ENCODE results near the gene DENND4C.

DENND4C gene

GRCh38 chr9:19230355-19231125 is at the start of gene DENND4C:
TSS of gene DENND4C (plus strand) at chr9:19230693. CDS start at chr9:19276175, 45,482 bp downstream.
- Histone ChIP-seq H3K36me3 (peaks cover 4% of the 10 kb centered on the region), H3K4me3 (ENCODE audit: low read depth, low read length) (peak within 1 kb of the TSS; percentile 88), H3K27ac (peak within 1 kb of the TSS; percentile 97), H3K27me3 (ENCODE audit: insufficient read depth, low read depth, severe bottlenecking) (no peaks in the 10 kb centered on the region), H3K9me3 (ENCODE audit: severe bottlenecking) (no peaks in the 10 kb centered on the region)
- DNase-seq = peak; percentile 92
- peak; percentile 22; the same call in 1 of the 2 replicates for TF ChIP-seq CTCF (IDR thresholded peaks at IDR 0.05; ENCODE audit: low read depth, low read length)

- Histone ChIP-seq H3K4me3 (ENCODE audit: low read depth, low read length) (no peak overlapping the region), H3K27me3 (ENCODE audit: insufficient read depth, low read depth, severe bottlenecking) (no peaks in the 10 kb centered on the region), H3K36me3 (no peaks in the 10 kb centered on the region), H3K9me3 (ENCODE audit: severe bottlenecking) (no peaks in the 10 kb centered on the region), H3K27ac (no peak overlapping the region)
- no peak for TF ChIP-seq CTCF (IDR thresholded peaks at IDR 0.05; ENCODE audit: low read depth, low read length)
- no peak for DNase-seq
Measured at GRCh38 chr9:19180991-19181390, 49.5 kb upstream of the DENND4C start.

- Histone ChIP-seq H3K27ac (no peak overlapping the region), H3K27me3 (ENCODE audit: insufficient read depth, low read depth, severe bottlenecking) (no peaks in the 10 kb centered on the region), H3K9me3 (ENCODE audit: severe bottlenecking) (no peaks in the 10 kb centered on the region), H3K4me3 (ENCODE audit: low read depth, low read length) (no peak overlapping the region), H3K36me3 (no peaks in the 10 kb centered on the region)
- no peak for TF ChIP-seq CTCF (IDR thresholded peaks at IDR 0.05; ENCODE audit: low read depth, low read length)
- DNase-seq = no peak
Measured at GRCh38 chr9:19181561-19181960, 48.9 kb upstream of the DENND4C start.

GRCh38 chr9:19184144-19184917 is 46.2 kb upstream of the DENND4C start:
- no peak for DNase-seq
- Histone ChIP-seq H3K4me3 (ENCODE audit: low read depth, low read length) (no peak overlapping the region), H3K36me3 (no peaks in the 10 kb centered on the region), H3K27ac (no peak overlapping the region), H3K27me3 (ENCODE audit: insufficient read depth, low read depth, severe bottlenecking) (no peaks in the 10 kb centered on the region), H3K9me3 (ENCODE audit: severe bottlenecking) (no peaks in the 10 kb centered on the region)
- no peak for TF ChIP-seq CTCF (IDR thresholded peaks at IDR 0.05; ENCODE audit: low read depth, low read length)

GRCh38 chr9:19185191-19185590 is 45.3 kb upstream of the DENND4C start:
- no peak overlapping the region for H3K4me3 ChIP-seq (ENCODE audit: low read depth, low read length)
- H3K27me3 ChIP-seq (ENCODE audit: insufficient read depth, low read depth, severe bottlenecking) = no peaks in the 10 kb centered on the region
- TF ChIP-seq CTCF (IDR thresholded peaks at IDR 0.05; ENCODE audit: low read depth, low read length) = no peak

More at GRCh38 chr9:19185191-19185590, 45.3 kb upstream of the DENND4C start:
- Histone ChIP-seq H3K36me3 (no peaks in the 10 kb centered on the region), H3K9me3 (ENCODE audit: severe bottlenecking) (no peaks in the 10 kb centered on the region), H3K27ac (no peak overlapping the region)
- no peak for DNase-seq
